Measurements from ENCODE around the gene MYO9B. TPM values are rescaled to one million over a fixed set of nuclear protein-coding genes. Genes with fewer than 3 reads are reported as not detected.

MYO9B gene
- total and polyA plus RNA-seq, 2 of the 13 experiments (the other 11 are each of a cell fraction or from before 2014, with no cell fraction given), result 18.0 to 18.3 TPM

DNA sequence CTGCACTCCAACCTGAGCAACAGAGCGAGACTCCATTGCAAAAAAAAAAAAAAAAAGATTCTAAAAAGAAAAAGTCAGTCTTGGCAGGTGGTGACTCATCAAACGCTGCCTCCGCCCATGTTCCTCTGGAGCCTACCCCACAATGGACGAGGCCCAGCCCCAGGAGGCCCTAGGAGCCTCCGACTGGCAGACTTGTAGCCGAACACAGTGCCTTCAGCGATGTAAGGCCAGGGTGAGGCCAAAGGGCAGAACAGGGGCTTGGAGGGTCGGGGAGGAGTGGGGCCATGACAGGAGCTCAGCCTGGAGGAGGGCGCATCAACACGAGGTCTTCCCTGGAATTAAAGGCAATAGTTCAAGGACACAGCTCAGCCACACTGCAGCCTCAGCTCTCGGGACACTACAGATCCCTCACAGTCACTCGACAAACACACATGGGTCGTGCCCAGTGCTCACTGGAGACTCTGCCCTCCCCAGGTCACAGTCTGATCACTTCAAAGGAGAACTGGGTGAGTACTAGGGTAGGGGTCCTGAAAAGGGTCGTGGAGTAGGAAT lies 144.7 kb downstream of the MYO9B start (continued):
- TF ChIP-seq, protein P1, sequence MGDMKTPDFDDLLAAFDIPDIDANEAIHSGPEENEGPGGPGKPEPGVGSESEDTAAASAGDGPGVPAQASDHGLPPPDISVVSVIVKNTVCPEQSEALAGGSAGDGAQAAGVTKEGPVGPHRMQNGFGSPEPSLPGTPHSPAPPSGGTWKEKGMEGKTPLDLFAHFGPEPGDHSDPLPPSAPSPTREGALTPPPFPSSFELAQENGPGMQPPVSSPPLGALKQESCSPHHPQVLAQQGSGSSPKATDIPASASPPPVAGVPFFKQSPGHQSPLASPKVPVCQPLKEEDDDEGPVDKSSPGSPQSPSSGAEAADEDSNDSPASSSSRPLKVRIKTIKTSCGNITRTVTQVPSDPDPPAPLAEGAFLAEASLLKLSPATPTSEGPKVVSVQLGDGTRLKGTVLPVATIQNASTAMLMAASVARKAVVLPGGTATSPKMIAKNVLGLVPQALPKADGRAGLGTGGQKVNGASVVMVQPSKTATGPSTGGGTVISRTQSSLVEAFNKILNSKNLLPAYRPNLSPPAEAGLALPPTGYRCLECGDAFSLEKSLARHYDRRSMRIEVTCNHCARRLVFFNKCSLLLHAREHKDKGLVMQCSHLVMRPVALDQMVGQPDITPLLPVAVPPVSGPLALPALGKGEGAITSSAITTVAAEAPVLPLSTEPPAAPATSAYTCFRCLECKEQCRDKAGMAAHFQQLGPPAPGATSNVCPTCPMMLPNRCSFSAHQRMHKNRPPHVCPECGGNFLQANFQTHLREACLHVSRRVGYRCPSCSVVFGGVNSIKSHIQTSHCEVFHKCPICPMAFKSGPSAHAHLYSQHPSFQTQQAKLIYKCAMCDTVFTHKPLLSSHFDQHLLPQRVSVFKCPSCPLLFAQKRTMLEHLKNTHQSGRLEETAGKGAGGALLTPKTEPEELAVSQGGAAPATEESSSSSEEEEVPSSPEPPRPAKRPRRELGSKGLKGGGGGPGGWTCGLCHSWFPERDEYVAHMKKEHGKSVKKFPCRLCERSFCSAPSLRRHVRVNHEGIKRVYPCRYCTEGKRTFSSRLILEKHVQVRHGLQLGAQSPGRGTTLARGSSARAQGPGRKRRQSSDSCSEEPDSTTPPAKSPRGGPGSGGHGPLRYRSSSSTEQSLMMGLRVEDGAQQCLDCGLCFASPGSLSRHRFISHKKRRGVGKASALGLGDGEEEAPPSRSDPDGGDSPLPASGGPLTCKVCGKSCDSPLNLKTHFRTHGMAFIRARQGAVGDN (CRISPR knock-in tag; IDR thresholded peaks at IDR 0.05), result peak; percentile 71
- TF ChIP-seq, protein P2, sequence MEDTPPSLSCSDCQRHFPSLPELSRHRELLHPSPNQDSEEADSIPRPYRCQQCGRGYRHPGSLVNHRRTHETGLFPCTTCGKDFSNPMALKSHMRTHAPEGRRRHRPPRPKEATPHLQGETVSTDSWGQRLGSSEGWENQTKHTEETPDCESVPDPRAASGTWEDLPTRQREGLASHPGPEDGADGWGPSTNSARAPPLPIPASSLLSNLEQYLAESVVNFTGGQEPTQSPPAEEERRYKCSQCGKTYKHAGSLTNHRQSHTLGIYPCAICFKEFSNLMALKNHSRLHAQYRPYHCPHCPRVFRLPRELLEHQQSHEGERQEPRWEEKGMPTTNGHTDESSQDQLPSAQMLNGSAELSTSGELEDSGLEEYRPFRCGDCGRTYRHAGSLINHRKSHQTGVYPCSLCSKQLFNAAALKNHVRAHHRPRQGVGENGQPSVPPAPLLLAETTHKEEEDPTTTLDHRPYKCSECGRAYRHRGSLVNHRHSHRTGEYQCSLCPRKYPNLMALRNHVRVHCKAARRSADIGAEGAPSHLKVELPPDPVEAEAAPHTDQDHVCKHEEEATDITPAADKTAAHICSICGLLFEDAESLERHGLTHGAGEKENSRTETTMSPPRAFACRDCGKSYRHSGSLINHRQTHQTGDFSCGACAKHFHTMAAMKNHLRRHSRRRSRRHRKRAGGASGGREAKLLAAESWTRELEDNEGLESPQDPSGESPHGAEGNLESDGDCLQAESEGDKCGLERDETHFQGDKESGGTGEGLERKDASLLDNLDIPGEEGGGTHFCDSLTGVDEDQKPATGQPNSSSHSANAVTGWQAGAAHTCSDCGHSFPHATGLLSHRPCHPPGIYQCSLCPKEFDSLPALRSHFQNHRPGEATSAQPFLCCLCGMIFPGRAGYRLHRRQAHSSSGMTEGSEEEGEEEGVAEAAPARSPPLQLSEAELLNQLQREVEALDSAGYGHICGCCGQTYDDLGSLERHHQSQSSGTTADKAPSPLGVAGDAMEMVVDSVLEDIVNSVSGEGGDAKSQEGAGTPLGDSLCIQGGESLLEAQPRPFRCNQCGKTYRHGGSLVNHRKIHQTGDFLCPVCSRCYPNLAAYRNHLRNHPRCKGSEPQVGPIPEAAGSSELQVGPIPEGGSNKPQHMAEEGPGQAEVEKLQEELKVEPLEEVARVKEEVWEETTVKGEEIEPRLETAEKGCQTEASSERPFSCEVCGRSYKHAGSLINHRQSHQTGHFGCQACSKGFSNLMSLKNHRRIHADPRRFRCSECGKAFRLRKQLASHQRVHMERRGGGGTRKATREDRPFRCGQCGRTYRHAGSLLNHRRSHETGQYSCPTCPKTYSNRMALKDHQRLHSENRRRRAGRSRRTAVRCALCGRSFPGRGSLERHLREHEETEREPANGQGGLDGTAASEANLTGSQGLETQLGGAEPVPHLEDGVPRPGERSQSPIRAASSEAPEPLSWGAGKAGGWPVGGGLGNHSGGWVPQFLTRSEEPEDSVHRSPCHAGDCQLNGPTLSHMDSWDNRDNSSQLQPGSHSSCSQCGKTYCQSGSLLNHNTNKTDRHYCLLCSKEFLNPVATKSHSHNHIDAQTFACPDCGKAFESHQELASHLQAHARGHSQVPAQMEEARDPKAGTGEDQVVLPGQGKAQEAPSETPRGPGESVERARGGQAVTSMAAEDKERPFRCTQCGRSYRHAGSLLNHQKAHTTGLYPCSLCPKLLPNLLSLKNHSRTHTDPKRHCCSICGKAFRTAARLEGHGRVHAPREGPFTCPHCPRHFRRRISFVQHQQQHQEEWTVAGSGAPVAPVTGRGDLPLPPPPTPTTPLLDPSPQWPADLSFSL (CRISPR knock-in tag; IDR thresholded peaks at IDR 0.05), result no peak
- TF ChIP-seq, protein P3, sequence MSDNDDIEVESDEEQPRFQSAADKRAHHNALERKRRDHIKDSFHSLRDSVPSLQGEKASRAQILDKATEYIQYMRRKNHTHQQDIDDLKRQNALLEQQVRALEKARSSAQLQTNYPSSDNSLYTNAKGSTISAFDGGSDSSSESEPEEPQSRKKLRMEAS (IDR thresholded peaks at IDR 0.05), result peak; percentile 40; the same call in 1 of the 2 replicates
- no peak for TF ChIP-seq ZSCAN29 (CRISPR knock-in tag; conservative IDR thresholded peaks at IDR 0.05)
- TF ChIP-seq NCOA2 (CRISPR knock-in tag; IDR thresholded peaks at IDR 0.05), result no peak
- no peak for TF ChIP-seq POLR2AphosphoS2 (IDR thresholded peaks at IDR 0.05; ENCODE audit: low read depth, low read length)
- no peak for TF ChIP-seq ZNF782 (CRISPR knock-in tag; IDR thresholded peaks at IDR 0.05; ENCODE audit: borderline replicate concordance)
- no peak for TF ChIP-seq PCBP2 (optimal IDR thresholded peaks at IDR 0.05; ENCODE audit: low read depth, low read length, poor library complexity, severe bottlenecking)
